CMK (cell line): ENCODE data around the gene LRRFIP1.

ENCODE experiments used
- DNase-seq: peaks from one replicate; pipeline ENCODE4 v3.0.0-alpha.2; 2010; ENCODE audit warnings: low read depth

LRRFIP1 gene

DNA sequence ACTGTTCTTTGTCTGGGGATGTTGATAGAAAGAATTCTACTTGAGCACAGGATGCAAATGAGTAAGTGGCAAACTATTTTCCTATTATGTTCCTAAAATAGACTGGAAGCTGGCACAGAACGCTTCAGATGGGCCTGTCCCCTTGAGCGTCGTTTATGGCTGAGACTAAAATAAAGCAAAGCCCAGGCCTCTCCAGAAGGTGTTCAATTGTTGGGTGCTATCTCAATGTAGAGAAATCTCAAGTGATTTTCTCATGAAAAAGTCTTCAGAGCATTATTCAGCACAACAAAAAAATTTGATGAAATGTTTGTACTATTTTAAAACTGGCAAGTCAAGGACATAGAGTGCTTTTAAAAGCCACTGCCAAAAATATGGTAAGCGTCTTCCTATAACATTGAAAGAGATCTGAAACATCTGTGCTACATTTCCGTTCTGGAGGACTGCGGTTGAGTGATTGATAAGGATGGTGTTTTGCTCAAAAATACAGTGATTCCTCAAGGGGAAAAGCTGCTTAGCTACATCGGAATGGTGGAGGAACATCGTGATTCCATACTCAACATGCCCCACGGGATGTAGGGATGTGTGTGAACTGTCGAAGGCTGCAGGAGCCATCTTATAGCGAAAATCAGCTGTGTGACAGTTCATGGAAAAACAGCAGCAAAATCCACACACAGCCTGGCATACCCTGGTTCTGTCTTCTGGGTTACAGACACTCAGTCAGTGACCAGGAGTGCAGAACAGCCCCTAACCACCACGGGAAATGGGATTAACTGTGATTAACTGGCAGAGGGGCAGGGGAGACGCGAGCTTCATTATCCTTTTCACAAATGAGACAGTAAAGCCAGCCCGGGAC, 10.4 kb upstream of the LRRFIP1 start:
- peak; percentile 20 for DNase-seq

DNA sequence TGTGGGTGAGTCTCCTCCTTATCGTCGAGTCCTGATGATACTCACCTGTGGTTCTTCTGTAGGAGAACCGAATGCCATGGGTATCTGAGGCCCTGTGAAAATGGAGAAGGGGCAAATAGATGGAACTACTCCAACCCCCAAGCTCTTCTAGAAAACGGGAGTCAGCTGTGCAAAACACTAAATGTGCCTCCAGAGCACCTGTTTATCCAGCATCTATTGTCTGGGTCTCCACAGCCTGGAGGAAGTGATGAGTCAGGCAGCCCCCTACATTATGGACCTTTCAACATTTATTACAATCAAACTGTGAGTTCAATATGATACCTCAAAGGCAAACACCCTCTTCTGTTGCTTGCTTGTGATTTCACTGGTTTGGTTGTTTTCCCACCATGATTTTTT, 9.8 kb upstream of the LRRFIP1 start:
- DNase-seq, result no peak

DNA sequence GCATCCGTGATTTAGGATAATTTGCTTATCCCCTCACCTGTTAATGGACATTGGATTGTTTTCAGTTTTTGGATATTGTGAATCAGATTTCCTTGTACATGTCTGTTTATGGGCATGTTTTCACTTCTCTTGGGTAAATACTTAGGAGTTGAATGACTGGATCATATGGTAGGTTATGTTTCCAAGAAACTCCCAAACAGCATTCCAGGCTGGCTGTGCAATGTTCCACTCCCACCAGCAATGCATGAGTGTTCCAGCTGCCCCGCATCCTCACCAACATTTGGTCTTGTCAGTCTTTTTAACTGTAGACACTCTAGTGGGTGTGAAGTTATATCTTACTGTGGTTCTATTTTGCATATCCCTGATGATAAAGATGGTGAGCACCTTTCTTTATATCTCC, 8.9 kb upstream of the LRRFIP1 start:
- no peak for DNase-seq

DNA sequence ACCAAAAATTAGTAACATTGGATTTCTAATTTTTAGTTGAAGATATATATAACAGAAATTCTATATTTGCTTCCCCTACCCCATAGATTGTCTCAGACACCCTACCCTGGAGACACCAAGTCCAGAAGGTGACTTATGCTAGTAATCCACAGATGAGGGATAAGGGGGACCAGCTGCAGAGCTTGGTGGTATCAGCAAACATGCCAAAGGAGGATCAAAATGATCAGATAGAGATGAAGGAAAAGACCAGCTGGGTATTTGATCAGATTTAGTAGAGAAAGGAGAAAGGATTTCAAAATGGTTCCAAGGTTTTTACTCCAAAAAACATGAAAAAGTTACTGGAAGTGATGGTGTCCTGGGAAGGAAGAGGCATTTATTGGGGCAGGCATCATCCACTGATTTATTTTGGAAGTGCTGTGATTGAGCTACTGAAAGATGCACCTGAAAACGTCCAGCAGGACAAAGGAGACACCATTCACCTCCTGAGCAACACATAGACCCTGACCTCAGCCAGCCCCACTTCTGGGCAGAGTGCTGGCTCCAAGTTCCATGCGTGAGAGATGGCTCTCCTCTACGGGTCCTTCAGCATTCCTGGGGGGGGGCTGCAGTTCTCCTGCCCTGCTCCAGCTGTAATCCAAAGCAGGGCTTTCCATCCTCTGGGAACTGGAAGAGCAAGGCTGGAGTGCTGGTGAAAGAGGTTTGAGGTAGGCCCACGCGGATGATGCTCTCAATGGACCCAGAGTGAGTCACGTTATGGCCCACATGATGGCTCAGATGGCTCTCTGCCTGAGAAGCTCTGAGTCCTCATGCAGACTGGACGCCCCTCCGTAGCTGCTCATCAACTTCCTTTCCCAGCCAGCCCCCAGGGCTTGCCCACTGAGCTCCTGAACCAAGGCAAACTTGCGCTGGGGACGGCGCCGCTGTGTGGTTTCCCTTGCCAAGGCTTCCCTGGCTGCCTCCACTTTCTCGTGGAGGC, 3.7 kb upstream of the LRRFIP1 start:
- no peak for DNase-seq

DNA sequence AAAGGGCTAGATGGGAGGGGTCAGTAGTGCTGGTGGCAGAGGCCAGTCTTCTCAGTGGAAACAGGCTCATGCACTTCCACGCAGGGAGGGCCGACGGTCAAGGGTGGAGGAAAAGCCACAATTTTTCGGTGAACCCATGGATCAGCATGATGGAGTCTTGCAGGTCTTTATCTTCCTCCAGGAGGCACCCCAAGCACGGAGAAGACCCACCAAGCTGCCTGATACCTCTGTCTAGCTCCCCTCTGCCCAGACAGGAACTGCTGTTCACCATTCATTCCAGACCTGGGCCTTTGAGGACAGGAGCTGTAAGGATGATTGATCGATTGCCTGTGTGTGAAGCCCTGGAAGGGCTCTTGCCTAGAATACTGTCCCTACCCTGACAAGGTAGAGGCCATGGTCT, 2.8 kb upstream of the LRRFIP1 start:
- no peak for DNase-seq

DNA sequence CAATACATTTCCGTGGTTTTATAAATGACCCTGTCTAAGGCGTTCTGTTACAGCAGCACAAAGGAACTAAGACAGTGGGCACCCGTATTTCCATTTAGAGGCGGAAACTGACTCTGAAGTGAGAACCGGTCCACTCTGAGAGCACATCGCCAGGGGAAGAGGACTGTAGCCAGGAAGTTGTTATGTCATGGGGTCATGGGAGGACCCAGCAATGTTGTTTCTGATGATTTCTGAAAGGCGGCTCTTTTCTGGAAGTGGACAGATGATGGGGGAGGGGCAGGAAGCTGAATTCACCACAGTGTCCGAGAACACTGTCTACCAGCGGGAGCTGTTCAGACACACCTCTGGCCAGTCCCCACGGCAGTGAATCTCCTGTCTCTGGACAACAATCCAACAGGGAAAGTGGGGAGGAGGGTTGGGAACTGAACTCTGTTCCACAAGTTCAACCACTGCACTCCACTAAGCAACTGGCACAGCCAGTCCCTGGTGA, 2.1 kb upstream of the LRRFIP1 start:
- no peak for DNase-seq

DNA sequence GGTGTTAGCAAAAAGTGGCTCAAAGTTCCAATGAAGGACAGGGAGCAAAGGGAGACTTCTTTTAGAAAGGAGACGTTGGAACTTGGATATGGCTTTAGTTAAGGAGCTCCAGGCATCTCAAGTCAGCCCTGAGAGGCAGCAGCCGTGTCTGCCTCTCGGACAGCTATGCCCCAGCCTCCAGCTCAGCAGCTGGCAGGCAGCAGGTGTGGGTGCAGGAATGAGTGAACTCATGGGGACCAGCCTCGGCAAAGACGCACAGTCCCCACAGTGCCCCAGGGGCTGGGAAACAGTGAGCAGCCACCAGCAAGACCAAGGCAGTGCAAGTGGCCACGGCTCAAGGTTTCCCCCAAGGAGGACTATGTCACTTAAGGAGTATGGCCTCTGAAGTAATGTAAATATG, 1.6 kb upstream of the LRRFIP1 start:
- no peak for DNase-seq

DNA sequence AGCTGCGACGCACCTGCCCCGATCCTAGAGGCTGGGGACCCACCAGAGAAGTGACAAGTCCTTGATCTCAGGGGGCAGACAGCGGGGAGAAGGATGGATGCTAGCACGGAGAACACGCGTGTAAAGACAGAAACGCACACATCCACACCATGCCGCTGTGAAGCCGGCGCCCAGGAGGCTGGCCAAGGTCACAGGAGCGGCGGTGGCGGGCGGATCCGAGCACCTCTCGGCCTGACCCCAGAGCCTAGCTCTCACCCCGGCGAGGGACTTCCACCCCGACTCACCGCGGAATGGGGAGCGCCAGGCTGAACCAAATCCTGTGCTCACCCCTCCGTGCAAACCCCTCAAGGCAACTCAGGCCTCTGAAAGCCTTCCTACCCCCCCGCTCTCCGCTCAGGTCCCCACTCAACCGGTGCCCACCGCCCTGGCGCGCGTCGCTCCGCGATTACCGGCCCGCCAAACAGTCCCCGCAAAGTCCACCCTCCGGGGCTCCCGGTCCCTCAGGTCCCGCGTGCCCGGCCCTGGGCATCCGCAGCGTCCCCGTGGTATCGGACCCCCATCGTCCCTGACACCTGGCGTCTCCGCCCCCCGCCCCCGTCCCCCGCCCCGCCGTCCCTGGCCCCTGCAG, 460 bp upstream of the LRRFIP1 start:
- DNase-seq, result no peak

DNA sequence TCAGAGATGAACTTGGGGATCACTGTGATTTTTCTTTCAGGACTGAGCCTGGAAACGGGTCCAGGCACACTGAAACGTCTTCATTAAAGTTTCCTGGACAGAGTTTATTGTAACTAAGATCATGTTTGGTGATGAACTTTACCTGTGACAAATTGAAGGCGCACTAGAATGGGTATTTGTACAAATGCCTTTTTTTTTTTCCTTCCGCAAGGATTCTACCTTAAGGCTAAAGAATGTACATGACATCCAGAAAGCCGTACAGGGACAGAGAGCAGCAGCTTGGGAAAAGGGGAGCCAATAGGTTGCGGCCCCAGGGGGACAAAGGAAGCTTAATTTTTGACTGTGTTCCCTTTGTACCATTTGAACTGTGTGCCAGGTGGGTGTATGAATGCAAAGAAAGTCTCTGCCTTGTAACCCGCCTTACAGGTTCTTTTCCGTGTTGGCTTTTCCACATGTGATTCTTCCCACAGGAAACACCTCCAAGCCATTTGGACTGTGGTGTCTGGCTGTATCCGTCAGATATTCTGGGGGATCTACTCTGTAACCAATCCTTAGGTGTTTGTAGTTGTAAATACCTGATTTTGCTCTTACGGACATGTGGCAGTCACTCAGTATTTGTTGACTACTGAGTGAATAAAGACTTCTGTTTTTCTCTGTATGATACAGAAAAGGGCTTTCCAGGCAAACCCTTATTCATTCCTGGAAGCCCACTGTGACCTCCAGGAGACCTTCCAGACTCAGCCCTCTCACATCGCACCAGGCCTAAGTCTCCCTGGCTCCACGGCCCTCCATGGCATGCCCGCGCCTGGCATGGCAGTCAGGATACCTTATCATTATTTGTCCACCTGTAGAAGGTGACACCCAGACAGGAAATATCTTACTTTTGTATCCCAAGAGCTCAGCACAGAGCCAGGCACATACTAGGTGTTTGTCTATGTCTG, 1.1 kb downstream of the LRRFIP1 start:
- no peak for DNase-seq

DNA sequence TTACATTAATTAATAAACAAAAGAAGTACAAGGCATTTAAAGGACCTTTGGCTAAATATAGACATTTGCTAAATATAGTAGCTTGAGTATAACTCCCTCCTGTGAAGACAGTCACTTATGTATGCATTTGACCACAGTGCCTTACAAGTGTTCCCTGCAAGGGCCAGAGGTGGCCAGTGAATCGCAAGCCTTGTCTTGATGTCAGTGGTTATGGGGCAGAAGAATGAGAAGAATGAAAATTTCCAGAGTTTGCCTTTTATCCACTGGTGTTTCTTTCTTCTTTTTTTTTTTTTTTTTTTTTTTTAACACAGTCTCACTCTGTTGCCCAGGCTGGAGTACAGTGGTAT, 1.8 kb downstream of the LRRFIP1 start:
- no peak for DNase-seq

DNA sequence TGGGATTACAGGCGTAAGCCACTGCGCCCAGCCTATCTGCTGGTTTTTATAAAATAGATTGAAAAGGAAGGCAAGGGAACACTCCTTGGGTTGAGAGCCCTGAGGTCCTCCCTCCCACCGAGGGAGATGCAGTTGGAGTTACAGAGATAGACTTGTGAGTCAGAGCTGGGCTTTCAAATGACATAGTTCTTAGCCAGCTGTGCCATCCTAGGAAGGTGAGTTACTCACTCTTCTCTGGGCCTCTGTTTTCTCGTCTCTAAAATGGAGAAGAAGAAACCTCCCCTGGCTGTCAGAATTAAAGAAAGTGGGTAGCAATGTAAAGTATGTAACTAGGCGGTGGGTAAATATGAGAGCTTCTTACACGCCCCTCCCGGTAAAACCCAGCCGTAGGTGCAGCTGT, 2.4 kb downstream of the LRRFIP1 start:
- DNase-seq, result no peak

DNA sequence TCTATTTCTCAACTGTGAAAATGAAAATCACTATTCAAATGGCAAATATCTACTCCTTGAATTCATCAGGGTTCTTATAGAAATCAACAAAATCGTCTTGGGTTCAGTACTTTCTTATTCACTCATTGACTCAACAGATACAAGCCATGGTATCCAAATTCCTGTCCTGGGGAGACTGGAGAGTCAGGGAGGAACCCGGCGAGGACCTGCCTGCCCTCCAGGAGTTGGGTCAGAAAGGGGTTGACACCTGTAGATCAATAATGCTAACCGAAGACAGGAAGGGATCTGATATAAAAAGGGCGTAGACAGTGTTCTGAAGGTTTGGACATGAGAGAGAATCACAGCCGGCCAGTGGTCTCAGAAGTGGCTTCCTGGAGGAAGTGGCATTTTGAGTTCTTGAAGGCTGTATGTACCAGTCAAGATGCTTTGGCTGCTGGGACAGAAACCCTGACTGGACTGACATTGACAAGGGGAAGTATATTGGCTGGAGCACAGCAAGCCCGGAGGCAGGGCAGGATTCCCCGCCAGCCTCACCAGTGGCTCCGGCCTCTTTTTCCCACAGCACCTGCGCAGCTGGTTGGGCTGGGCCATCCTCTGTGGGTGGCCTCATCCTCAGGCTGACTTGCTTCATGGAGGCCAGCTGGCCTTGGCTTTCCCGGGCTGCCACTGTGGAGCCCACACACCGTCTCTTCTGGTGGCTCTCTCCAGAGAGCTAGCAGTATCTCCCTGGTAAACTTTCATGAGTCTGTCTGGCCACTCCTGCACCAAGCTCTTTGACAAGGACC, 3.0 kb downstream of the LRRFIP1 start:
- no peak for DNase-seq

DNA sequence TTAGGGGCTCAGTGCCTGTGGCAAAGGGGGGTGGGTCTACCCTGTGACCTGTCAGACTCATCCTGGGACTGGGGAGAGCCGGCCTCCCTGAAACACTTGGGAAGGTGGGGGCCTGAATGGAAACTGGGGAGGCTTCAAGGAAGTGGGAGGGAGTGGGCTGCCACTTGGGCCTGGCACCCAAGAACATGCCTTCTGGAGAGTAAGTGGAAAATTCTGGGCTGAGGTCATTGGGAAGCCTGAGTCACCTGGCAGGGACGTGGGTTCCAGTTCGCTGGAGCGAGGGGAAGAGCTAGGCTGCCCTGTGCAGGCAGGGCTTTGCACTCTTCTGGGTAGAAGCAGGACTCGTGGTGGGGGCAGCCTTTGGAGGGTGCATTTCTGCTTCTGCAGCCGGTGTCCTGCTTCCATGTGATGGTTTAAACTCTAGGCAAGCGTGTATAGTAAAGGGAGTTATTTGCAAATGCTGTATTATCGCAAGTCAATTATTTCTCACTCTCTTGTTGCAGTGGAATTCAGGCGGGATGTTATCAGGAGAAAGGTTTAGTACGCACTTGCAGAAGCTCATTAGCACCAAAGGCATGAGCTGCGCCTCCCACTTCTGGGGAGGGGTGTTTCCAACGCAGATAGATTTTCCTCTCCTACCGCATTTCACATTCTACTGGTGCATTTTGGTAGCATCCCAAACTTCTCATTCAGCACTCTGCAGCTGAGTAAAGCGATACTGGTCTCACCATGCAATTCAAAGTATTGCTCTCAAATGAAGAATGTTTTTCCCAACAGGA, 3.8 kb downstream of the LRRFIP1 start:
- no peak for DNase-seq

DNA sequence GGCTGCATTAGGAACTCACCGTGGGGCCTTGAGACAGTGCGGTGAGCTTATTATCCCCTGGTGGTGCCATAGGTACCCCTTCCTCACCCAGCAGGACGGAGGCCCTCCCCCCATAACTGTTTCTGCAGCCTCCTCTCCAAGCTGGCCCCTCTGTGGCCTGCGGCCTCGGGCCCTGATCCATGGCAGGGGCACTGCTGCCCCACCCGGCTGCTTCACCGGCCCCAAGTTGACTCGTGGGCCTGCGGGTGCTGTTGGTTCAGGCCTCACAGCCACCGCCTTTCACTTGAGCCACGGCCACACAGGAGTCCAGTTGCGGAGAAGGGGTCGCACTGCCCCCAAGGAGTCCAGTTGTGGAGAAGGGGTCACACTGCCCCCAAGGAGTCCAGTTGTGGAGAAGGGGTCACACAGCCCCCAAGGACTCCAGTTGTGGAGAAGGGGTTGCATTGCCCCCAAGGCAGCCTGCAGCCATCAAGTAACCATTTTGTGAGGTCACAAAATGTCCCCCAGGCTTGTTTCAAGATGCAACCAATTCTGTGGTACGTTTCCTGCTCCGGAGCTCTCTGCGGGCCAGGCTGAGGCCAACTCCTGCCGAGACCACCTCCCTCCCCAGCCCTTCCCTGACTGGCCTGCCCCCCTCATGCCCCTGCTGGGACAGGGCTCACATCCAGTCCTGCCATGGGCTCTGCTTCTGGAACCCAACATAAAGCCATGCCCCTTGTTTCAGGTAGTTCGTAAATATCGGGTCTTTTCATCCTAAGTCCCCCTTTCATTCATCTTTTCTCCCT, 4.6 kb downstream of the LRRFIP1 start:
- no peak for DNase-seq

DNA sequence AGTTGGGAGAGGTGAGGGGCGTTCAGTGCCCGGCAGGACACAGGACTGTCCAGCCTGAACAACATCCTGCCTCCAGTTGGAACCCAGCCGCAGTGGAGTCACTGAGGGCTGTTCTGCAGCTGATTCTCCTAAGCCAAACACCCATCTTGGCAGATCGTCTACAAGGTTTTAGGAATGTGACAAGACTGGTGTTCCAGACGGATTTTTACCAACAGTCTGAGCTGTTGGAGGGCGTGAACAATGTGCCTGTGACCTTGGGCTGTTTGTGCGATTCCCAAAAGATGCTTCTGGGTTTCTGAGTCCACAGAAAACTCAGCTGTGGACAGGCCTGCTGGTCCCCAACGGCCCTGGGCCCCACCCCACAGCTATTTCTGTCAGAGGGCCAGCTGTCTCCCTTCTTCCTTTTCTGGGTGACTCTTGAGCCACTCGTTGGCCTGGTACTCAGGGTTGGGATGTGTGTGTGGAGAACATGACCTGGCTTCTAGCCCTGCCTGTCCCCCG, 5.7 kb downstream of the LRRFIP1 start:
- no peak for DNase-seq

DNA sequence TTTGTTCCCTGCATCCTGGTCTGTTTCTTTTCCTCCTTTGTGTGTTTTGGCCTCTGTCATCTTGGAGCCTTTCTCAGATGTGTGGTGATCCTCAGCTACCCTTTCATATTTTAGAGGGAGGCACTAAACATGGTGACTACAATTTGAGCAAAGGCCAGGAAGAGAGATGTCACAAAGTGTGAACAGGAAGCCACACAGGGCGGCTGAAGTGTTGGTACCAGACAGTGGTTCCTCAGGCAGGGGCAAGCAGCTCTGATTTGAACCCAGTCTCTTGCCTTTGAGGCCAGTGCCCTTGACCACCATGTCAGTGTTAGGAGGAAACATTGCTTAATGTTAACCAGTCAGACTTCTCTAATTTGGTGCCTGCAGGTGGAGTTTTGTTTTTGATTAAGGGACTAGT, 9.2 kb downstream of the LRRFIP1 start:
- DNase-seq, result no peak

DNA sequence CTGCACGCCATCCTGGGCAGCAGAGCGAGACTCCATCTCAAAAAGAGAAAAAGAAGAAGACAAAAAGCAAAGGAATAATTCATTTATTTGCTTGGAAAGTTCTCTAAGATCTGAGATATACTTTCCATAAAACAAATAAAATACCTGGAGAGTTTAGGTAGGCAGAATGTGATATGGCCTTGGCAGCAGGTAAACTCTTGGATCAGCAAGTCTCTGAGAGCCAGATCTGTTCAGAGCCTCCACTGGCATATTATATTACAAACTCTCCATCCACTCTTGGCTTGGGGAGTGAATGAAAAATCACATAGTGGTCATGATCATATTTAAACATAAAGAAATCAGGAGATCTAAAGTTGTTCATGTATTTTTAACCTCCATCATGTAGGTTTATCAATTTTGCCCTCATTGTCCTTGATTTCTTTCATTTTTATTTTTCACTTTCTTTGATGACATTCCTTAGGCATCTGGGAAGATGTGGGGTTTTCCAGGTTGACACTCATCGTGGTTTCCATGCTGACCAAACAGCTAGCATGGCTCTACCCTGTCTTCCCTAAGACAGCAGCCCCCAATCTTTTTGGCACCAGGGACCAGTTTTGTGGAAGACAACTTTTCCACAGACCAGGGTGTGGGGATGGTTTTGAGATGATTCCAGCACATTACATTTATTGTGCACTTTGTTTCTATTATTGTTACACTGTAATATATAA, 10.2 kb downstream of the LRRFIP1 start:
- DNase-seq, result no peak

DNA sequence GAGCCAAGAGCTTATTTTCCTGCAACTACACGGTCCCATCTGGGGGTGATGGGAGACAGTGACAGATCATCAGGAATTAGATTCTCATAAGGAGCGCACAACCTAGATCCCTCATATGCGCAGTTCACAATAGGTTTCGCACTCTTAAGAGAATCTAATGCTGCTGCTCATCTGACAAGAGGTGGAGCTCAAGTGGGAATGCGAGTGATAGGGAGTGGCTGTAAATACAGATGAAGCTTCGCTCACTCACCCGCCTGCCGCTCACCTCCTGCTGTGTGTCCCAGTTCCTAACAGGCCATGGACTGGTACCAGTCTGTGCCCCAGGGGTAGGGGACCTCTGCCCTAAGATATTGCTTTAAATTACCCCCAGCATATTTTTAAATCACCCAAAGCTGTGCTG, 10.8 kb downstream of the LRRFIP1 start:
- no peak for DNase-seq
